K562 (cell line): ENCODE measurements around the gene SCNN1A. TPM values are rescaled to one million over a fixed set of nuclear protein-coding genes. Genes with fewer than 3 reads are reported as not detected.
A peak's percentile ranks its signal among the peaks of the same experiment; 100 is the strongest.

ENCODE experiments used
- ARHGAP35 ChIP-seq: fragments of 450-650 bp; IDR thresholded peaks from 2 replicates; pipeline ENCODE4 v1.6.1; 2018; ENCODE audit not compliant: partially characterized antibody
- BHLHE40 ChIP-seq: IDR thresholded peaks from 2 replicates; pipeline ENCODE4 v1.6.1; 2011; ENCODE audit warnings: low read length, improper control_type of control experiment
- CBFB ChIP-seq: sonication (generic); formaldehyde crosslinking; IDR thresholded peaks from 2 replicates; pipeline ENCODE4 v1.4.0; 2020; ENCODE audit warnings: mild to moderate bottlenecking, missing genetic modification reagents
- CCAR2 ChIP-seq: fragments of 200-400 bp; formaldehyde crosslinking; IDR thresholded peaks from 2 replicates; pipeline ENCODE4 v1.6.1; 2017; ENCODE audit warnings: mild to moderate bottlenecking, low read depth, low read length
- E2F4 ChIP-seq: sonication (generic); formaldehyde crosslinking; IDR thresholded peaks from 2 replicates; pipeline ENCODE4 v1.8.0; 2022; ENCODE audit warnings: mild to moderate bottlenecking, low read depth, missing genetic modification reagents
- GABPA ChIP-seq: fragments of 200-800 bp; sonication (Bioruptor generic); conservative IDR thresholded peaks from 2 replicates; pipeline ENCODE4 v1.6.1; 2016; ENCODE audit warnings: low read depth, missing genetic modification characterization, missing compliant biosample characterization
- GTF2A2 ChIP-seq: IDR thresholded peaks from 2 replicates; pipeline ENCODE4 v1.6.1; 2016; ENCODE audit warnings: mild to moderate bottlenecking, missing genetic modification characterization, missing compliant biosample characterization
- KAT7 ChIP-seq: sonication (generic); formaldehyde crosslinking; IDR thresholded peaks from 2 replicates; pipeline ENCODE4 v1.8.0; 2022; ENCODE audit warnings: missing genetic modification reagents, mild to moderate bottlenecking, borderline replicate concordance
- L3MBTL2 ChIP-seq: fragments of 450-650 bp; IDR thresholded peaks from 2 replicates; pipeline ENCODE4 v1.6.1; 2016; ENCODE audit warnings: mild to moderate bottlenecking, moderate library complexity
- NELFE ChIP-seq: IDR thresholded peaks from 2 replicates; pipeline ENCODE4 v1.6.1; 2011; ENCODE audit warnings: mild to moderate bottlenecking; ENCODE audit not compliant: insufficient read depth, insufficient read length
- NR1H2 ChIP-seq: sonication (generic); formaldehyde crosslinking; IDR thresholded peaks from 2 replicates; pipeline ENCODE4 v1.4.0; 2020; ENCODE audit warnings: mild to moderate bottlenecking, missing genetic modification reagents
- PHB ChIP-seq: fragments of 250-450 bp; sonication (Bioruptor Pico); IDR thresholded peaks from 2 replicates; pipeline ENCODE4 v1.5.0; 2021
- PHB2 ChIP-seq: fragments of 450-650 bp; IDR thresholded peaks from 2 replicates; pipeline ENCODE4 v1.6.1; 2017; ENCODE audit warnings: low read depth
- PHTF2 ChIP-seq: fragments of 250-450 bp; sonication (Bioruptor Pico); IDR thresholded peaks from 2 replicates; pipeline ENCODE4 v1.5.0; 2021; ENCODE audit warnings: mild to moderate bottlenecking
- PML ChIP-seq: IDR thresholded peaks from 2 replicates; pipeline ENCODE4 v1.6.1; 2012; ENCODE audit warnings: low read length, inconsistent platforms
- PRMT5 ChIP-seq: sonication (generic); formaldehyde crosslinking; IDR thresholded peaks from 2 replicates; pipeline ENCODE4 v1.5.0; 2020; ENCODE audit warnings: missing genetic modification reagents
- SRSF7 ChIP-seq: fragments of 200-400 bp; formaldehyde crosslinking; optimal IDR thresholded peaks from 2 replicates; pipeline ENCODE3; 2017; ENCODE audit warnings: mild to moderate bottlenecking, low read depth, low read length
- TBP ChIP-seq: optimal IDR thresholded peaks from 2 replicates; pipeline ENCODE3; 2011; ENCODE audit warnings: low read depth, low read length, improper control_type of control experiment
- ZBTB1 ChIP-seq: sonication (generic); formaldehyde crosslinking; IDR thresholded peaks from 2 replicates; pipeline ENCODE4 v1.8.1; 2023; ENCODE audit warnings: missing genetic modification reagents, low read depth, mild to moderate bottlenecking, borderline replicate concordance
- ZBTB34 ChIP-seq: fragments of 250-450 bp; sonication (Bioruptor Pico); IDR thresholded peaks from 2 replicates; pipeline ENCODE4 v1.8.0; 2021; ENCODE audit warnings: mild to moderate bottlenecking, moderate library complexity
- ZNF23 ChIP-seq: fragments of 250-450 bp; sonication (Bioruptor Pico); IDR thresholded peaks from 2 replicates; pipeline ENCODE4 v1.4.0; 2020; ENCODE audit warnings: mild to moderate bottlenecking
- ZNF3 ChIP-seq: fragments of 250-450 bp; sonication (Bioruptor Pico); IDR thresholded peaks from 2 replicates; pipeline ENCODE4 v1.5.0; 2021; ENCODE audit warnings: mild to moderate bottlenecking, moderate library complexity
- polyA plus RNA-seq, 8 experiments: library from polyadenylated mRNA; depleted of rRNA in 4 of 8; stranded (reverse) in 5 of 8; unstranded in 3 of 8; fragments of >200 nt; fragmentation: Nextera tagmentation in 2 of 8; fragmentation: Illumina TruSeq in 1 of 8; extraction: Ambion mirVana in 2 of 8; extraction: Trizol in 1 of 8; gene quantifications; 2 replicates each; pipeline versions ENCODE4 v1.2.1 to v1.2.3, GENCODE V29; 2011 to 2014; ENCODE audit warnings: inconsistent platforms in 1 of 8, missing spikeins in 1 of 8
- total RNA-seq, 7 experiments: library from RNA; depleted of rRNA in 6 of 7; stranded (reverse); fragments of >200 nt in 6 of 7; fragmentation: Illumina TruSeq in 2 of 7; extraction: Trizol in 2 of 7; gene quantifications; 2 replicates each; pipeline versions ENCODE4 v1.2.1 to v1.2.3, GENCODE V29; 2011 to 2021; ENCODE audit warnings: low replicate concordance in 1 of 7
- TF ChIP-seq, protein P1 (sequence below): sonication (generic); formaldehyde crosslinking; IDR thresholded peaks from 2 replicates; pipeline ENCODE4 v1.8.0; 2022; ENCODE audit warnings: mild to moderate bottlenecking, missing genetic modification reagents

Gene SCNN1A
- total and polyA plus RNA-seq, 9 of the 15 experiments (the other 6 are each of a cell fraction or from before 2014, with no cell fraction given) = 0.15 to 0.49 (median 0.32) TPM; not detected in 5

GRCh38 chr12:6336889-6337853 lies 38.2 kb downstream of the SCNN1A start (continued):
- TF ChIP-seq, protein P1, sequence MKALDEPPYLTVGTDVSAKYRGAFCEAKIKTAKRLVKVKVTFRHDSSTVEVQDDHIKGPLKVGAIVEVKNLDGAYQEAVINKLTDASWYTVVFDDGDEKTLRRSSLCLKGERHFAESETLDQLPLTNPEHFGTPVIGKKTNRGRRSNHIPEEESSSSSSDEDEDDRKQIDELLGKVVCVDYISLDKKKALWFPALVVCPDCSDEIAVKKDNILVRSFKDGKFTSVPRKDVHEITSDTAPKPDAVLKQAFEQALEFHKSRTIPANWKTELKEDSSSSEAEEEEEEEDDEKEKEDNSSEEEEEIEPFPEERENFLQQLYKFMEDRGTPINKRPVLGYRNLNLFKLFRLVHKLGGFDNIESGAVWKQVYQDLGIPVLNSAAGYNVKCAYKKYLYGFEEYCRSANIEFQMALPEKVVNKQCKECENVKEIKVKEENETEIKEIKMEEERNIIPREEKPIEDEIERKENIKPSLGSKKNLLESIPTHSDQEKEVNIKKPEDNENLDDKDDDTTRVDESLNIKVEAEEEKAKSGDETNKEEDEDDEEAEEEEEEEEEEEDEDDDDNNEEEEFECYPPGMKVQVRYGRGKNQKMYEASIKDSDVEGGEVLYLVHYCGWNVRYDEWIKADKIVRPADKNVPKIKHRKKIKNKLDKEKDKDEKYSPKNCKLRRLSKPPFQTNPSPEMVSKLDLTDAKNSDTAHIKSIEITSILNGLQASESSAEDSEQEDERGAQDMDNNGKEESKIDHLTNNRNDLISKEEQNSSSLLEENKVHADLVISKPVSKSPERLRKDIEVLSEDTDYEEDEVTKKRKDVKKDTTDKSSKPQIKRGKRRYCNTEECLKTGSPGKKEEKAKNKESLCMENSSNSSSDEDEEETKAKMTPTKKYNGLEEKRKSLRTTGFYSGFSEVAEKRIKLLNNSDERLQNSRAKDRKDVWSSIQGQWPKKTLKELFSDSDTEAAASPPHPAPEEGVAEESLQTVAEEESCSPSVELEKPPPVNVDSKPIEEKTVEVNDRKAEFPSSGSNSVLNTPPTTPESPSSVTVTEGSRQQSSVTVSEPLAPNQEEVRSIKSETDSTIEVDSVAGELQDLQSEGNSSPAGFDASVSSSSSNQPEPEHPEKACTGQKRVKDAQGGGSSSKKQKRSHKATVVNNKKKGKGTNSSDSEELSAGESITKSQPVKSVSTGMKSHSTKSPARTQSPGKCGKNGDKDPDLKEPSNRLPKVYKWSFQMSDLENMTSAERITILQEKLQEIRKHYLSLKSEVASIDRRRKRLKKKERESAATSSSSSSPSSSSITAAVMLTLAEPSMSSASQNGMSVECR (CRISPR knock-in tag) = 0 out of 2 replicates have a peak, but pooled peaks have one; percentile 32
- TF ChIP-seq L3MBTL2 (peak; percentile 54), PRMT5 (no peak), KAT7 (peak; percentile 58; the same call in 1 of the 2 replicates), ARHGAP35 (no peak), ZNF3 (no peak), NR1H2 (CRISPR knock-in tag) (no peak), ZNF23 (CRISPR knock-in tag) (no peak), PML (no peak), PHB2 (no peak), PHTF2 (CRISPR knock-in tag) (no peak), ZBTB34 (CRISPR knock-in tag) (no peak), NELFE (no peak), TBP (no peak), CCAR2 (no peak), CBFB (CRISPR knock-in tag) (no peak), GTF2A2 (no peak), SRSF7 (no peak), PHB (CRISPR knock-in tag) (no peak), E2F4 (CRISPR knock-in tag) (no peak), ZBTB1 (CRISPR knock-in tag) (0 out of 2 replicates have a peak, but pooled peaks have one; percentile 26), BHLHE40 (peak; percentile 9; the same call in 1 of the 2 replicates), GABPA (tag) (peak; percentile 68)
